HEK293 (cell line): ENCODE measurements around the gene CORO2B.
A peak's percentile ranks its signal among the peaks of the same experiment; 100 is the strongest.

Experiments
- BCL11A ChIP-seq: fragments of 450-650 bp; formaldehyde crosslinking; IDR thresholded peaks from 2 replicates; pipeline ENCODE4 v1.5.1; 2016; ENCODE audit warnings: low read depth, missing biosample characterization, missing genetic modification characterization
- GFI1B ChIP-seq: fragments of 450-650 bp; formaldehyde crosslinking; IDR thresholded peaks from 2 replicates; pipeline ENCODE4 v1.5.1; 2016; ENCODE audit warnings: missing biosample characterization, missing genetic modification characterization
- GLIS2 ChIP-seq: fragments of 450-650 bp; formaldehyde crosslinking; IDR thresholded peaks from 2 replicates; pipeline ENCODE4 v1.5.1; 2016; ENCODE audit warnings: missing biosample characterization, missing genetic modification characterization
- IKZF3 ChIP-seq: fragments of 450-650 bp; IDR thresholded peaks from 2 replicates; pipeline ENCODE4 v1.5.0; 2018; ENCODE audit warnings: missing biosample characterization, mild to moderate bottlenecking, missing genetic modification characterization, moderate library complexity
- KLF17 ChIP-seq: fragments of 450-650 bp; formaldehyde crosslinking; IDR thresholded peaks from 2 replicates; pipeline ENCODE4 v1.5.1; 2016; ENCODE audit warnings: missing biosample characterization, missing genetic modification characterization
- KLF7 ChIP-seq: fragments of 450-650 bp; formaldehyde crosslinking; IDR thresholded peaks from 2 replicates; pipeline ENCODE4 v1.5.1; 2016; ENCODE audit warnings: missing biosample characterization, missing genetic modification characterization, borderline replicate concordance
- KLF8 ChIP-seq: fragments of 450-650 bp; formaldehyde crosslinking; IDR thresholded peaks from 2 replicates; pipeline ENCODE4 v1.5.1; 2016; ENCODE audit warnings: missing biosample characterization, missing genetic modification characterization
- OSR2 ChIP-seq: fragments of 450-650 bp; formaldehyde crosslinking; IDR thresholded peaks from 2 replicates; pipeline ENCODE4 v1.5.1; 2016; ENCODE audit warnings: missing biosample characterization, missing genetic modification characterization
- PRDM1 ChIP-seq: fragments of 450-650 bp; formaldehyde crosslinking; IDR thresholded peaks from 2 replicates; pipeline ENCODE4; 2016; ENCODE audit warnings: missing biosample characterization, missing genetic modification characterization
- YY2 ChIP-seq: fragments of 450-650 bp; formaldehyde crosslinking; IDR thresholded peaks from 2 replicates; pipeline ENCODE4 v1.5.1; 2016; ENCODE audit warnings: missing biosample characterization, missing genetic modification characterization
- ZBTB10 ChIP-seq: fragments of 450-650 bp; formaldehyde crosslinking; IDR thresholded peaks from 2 replicates; pipeline ENCODE4 v1.5.1; 2016; ENCODE audit warnings: missing biosample characterization, missing genetic modification characterization
- ZBTB8A ChIP-seq: fragments of 450-650 bp; formaldehyde crosslinking; IDR thresholded peaks from 2 replicates; pipeline ENCODE4 v1.5.1; 2016; ENCODE audit warnings: missing biosample characterization, missing genetic modification characterization
- ZFHX2 ChIP-seq: fragments of 450-650 bp; formaldehyde crosslinking; conservative IDR thresholded peaks from 2 replicates; pipeline ENCODE4 v1.5.1; 2016; ENCODE audit warnings: missing biosample characterization, missing genetic modification characterization
- ZFP37 ChIP-seq: fragments of 450-650 bp; formaldehyde crosslinking; IDR thresholded peaks from 2 replicates; pipeline ENCODE4 v1.5.1; 2016; ENCODE audit warnings: missing biosample characterization, missing genetic modification characterization
- ZNF112 ChIP-seq: fragments of 450-650 bp; formaldehyde crosslinking; IDR thresholded peaks from 2 replicates; pipeline ENCODE4 v1.5.0; 2017; ENCODE audit warnings: missing biosample characterization, missing genetic modification characterization
- ZNF133 ChIP-seq: fragments of 450-650 bp; formaldehyde crosslinking; IDR thresholded peaks from 2 replicates; pipeline ENCODE4 v1.5.1; 2016; ENCODE audit warnings: missing biosample characterization, missing genetic modification characterization
- ZNF248 ChIP-seq: fragments of 450-650 bp; formaldehyde crosslinking; IDR thresholded peaks from 2 replicates; pipeline ENCODE4 v1.5.1; 2017; ENCODE audit warnings: missing biosample characterization, missing genetic modification characterization
- ZNF266 ChIP-seq: fragments of 450-650 bp; formaldehyde crosslinking; IDR thresholded peaks from 2 replicates; pipeline ENCODE4 v1.5.1; 2016; ENCODE audit warnings: missing biosample characterization, missing genetic modification characterization, low read depth
- ZNF280D ChIP-seq: fragments of 450-650 bp; formaldehyde crosslinking; IDR thresholded peaks from 2 replicates; pipeline ENCODE4 v1.5.1; 2016; ENCODE audit warnings: missing biosample characterization, missing genetic modification characterization
- ZNF292 ChIP-seq: fragments of 450-650 bp; formaldehyde crosslinking; IDR thresholded peaks from 2 replicates; pipeline ENCODE4 v1.5.1; 2016; ENCODE audit warnings: low read depth, missing biosample characterization, missing genetic modification characterization, borderline replicate concordance
- ZNF302 ChIP-seq: fragments of 450-650 bp; formaldehyde crosslinking; IDR thresholded peaks from 2 replicates; pipeline ENCODE4 v1.5.1; 2016; ENCODE audit warnings: missing biosample characterization, missing genetic modification characterization, low read depth
- ZNF366 ChIP-seq: fragments of 450-650 bp; formaldehyde crosslinking; conservative IDR thresholded peaks from 2 replicates; pipeline ENCODE4 v1.5.1; 2016; ENCODE audit warnings: missing biosample characterization, missing genetic modification characterization
- ZNF394 ChIP-seq: fragments of 450-650 bp; formaldehyde crosslinking; IDR thresholded peaks from 2 replicates; pipeline ENCODE4 v1.5.1; 2016; ENCODE audit warnings: missing biosample characterization, missing genetic modification characterization, mild to moderate bottlenecking, moderate library complexity, borderline replicate concordance
- ZNF433 ChIP-seq: fragments of 450-650 bp; formaldehyde crosslinking; IDR thresholded peaks from 2 replicates; pipeline ENCODE4 v1.5.1; 2016; ENCODE audit warnings: missing biosample characterization, missing genetic modification characterization, low read depth
- ZNF510 ChIP-seq: fragments of 450-650 bp; formaldehyde crosslinking; IDR thresholded peaks from 2 replicates; pipeline ENCODE4 v1.5.1; 2018; ENCODE audit warnings: mild to moderate bottlenecking, missing genetic modification characterization, missing biosample characterization; ENCODE audit not compliant: insufficient replicate concordance
- ZNF514 ChIP-seq: fragments of 450-650 bp; formaldehyde crosslinking; IDR thresholded peaks from 2 replicates; pipeline ENCODE4 v1.5.1; 2016; ENCODE audit warnings: missing biosample characterization, missing genetic modification characterization
- ZNF521 ChIP-seq: fragments of 450-650 bp; formaldehyde crosslinking; IDR thresholded peaks from 2 replicates; pipeline ENCODE4 v1.5.1; 2017; ENCODE audit warnings: missing biosample characterization, mild to moderate bottlenecking, missing genetic modification characterization
- ZNF530 ChIP-seq: fragments of 450-650 bp; formaldehyde crosslinking; IDR thresholded peaks from 2 replicates; pipeline ENCODE4 v1.5.1; 2016; ENCODE audit warnings: low read depth, missing biosample characterization, missing genetic modification characterization
- ZNF544 ChIP-seq: fragments of 450-650 bp; formaldehyde crosslinking; IDR thresholded peaks from 2 replicates; pipeline ENCODE4 v1.5.0; 2017; ENCODE audit warnings: missing biosample characterization, missing genetic modification characterization
- ZNF561 ChIP-seq: fragments of 450-650 bp; IDR thresholded peaks from 2 replicates; pipeline ENCODE4 v1.5.1; 2018; ENCODE audit warnings: missing biosample characterization, missing genetic modification characterization, borderline replicate concordance
- ZNF571 ChIP-seq: fragments of 450-650 bp; formaldehyde crosslinking; IDR thresholded peaks from 2 replicates; pipeline ENCODE4 v1.5.0; 2017; ENCODE audit warnings: missing biosample characterization, missing genetic modification characterization
- ZNF610 ChIP-seq: fragments of 450-650 bp; formaldehyde crosslinking; IDR thresholded peaks from 2 replicates; pipeline ENCODE4 v1.5.1; 2016; ENCODE audit warnings: missing biosample characterization, missing genetic modification characterization, borderline replicate concordance
- ZNF747 ChIP-seq: fragments of 450-650 bp; formaldehyde crosslinking; IDR thresholded peaks from 2 replicates; pipeline ENCODE4 v1.5.1; 2016; ENCODE audit warnings: missing biosample characterization, missing genetic modification characterization
- ZNF768 ChIP-seq: fragments of 450-650 bp; formaldehyde crosslinking; IDR thresholded peaks from 2 replicates; pipeline ENCODE4 v1.5.1; 2018; ENCODE audit warnings: missing biosample characterization, mild to moderate bottlenecking, missing genetic modification characterization
- ZNF776 ChIP-seq: fragments of 450-650 bp; formaldehyde crosslinking; IDR thresholded peaks from 2 replicates; pipeline ENCODE4 v1.5.0; 2017; ENCODE audit warnings: missing biosample characterization, missing genetic modification characterization, borderline replicate concordance
- ZSCAN16 ChIP-seq: fragments of 450-650 bp; formaldehyde crosslinking; IDR thresholded peaks from 2 replicates; pipeline ENCODE4 v1.5.1; 2016; ENCODE audit warnings: missing biosample characterization, missing genetic modification characterization

The CORO2B gene

GRCh38 chr15:68700455-68701123, 121.8 kb downstream of the CORO2B start (continued):
- TF ChIP-seq ZNF530 (tag by site-specific recombination) (no peak), YY2 (tag by site-specific recombination) (no peak), ZNF302 (tag by site-specific recombination) (no peak), ZNF768 (no peak), KLF17 (peak; percentile 97), ZNF776 (no peak), GFI1B (tag by site-specific recombination) (no peak), ZNF280D (tag by site-specific recombination) (no peak), ZNF514 (no peak), ZFP37 (0 out of 2 replicates have a peak, but pooled peaks have one; percentile 64), ZNF610 (tag by site-specific recombination) (peak; percentile 76), GLIS2 (tag by site-specific recombination) (peak; percentile 81), KLF7 (tag by site-specific recombination) (peak; percentile 23; the same call in 1 of the 2 replicates), KLF8 (tag by site-specific recombination) (peak; percentile 80; the same call in 1 of the 2 replicates), ZSCAN16 (tag by site-specific recombination) (peak; percentile 77; the same call in 1 of the 2 replicates), ZNF544 (no peak), ZNF433 (tag by site-specific recombination) (no peak), ZNF133 (tag by site-specific recombination) (no peak), BCL11A (tag by site-specific recombination) (peak; percentile 36; the same call in 1 of the 2 replicates), ZNF747 (tag by site-specific recombination) (no peak), OSR2 (tag by site-specific recombination) (peak; percentile 92), ZFHX2 (tag by site-specific recombination) (peak; percentile 96), PRDM1 (tag by site-specific recombination) (peak; percentile 91), ZNF366 (tag by site-specific recombination) (peak; percentile 94), IKZF3 (peak; percentile 90), ZNF571 (no peak), ZBTB8A (tag by site-specific recombination) (peak; percentile 99), ZNF266 (tag by site-specific recombination) (no peak), ZNF292 (tag by site-specific recombination) (no peak), ZNF112 (tag by site-specific recombination) (no peak), ZNF248 (no peak), ZBTB10 (0 out of 2 replicates have a peak, but pooled peaks have one; percentile 14), ZNF521 (tag by site-specific recombination) (no peak), ZNF394 (tag by site-specific recombination) (no peak; the same call in 1 of the 2 replicates), ZNF510 (tag by site-specific recombination) (no peak), ZNF561 (tag by site-specific recombination) (peak; percentile 99)
